ENCODE measurements around the gene GPR45. TPM values are rescaled to one million over a fixed set of nuclear protein-coding genes. Genes with fewer than 3 reads are reported as not detected.

GPR45 gene
- total and polyA plus RNA-seq, 9 of the 15 experiments (the other 6 are each of a cell fraction or from before 2014, with no cell fraction given) = not detected

GRCh38 chr2:105241443-105241842 is at the start of gene GPR45 (continued):
- TF ChIP-seq, protein P1, sequence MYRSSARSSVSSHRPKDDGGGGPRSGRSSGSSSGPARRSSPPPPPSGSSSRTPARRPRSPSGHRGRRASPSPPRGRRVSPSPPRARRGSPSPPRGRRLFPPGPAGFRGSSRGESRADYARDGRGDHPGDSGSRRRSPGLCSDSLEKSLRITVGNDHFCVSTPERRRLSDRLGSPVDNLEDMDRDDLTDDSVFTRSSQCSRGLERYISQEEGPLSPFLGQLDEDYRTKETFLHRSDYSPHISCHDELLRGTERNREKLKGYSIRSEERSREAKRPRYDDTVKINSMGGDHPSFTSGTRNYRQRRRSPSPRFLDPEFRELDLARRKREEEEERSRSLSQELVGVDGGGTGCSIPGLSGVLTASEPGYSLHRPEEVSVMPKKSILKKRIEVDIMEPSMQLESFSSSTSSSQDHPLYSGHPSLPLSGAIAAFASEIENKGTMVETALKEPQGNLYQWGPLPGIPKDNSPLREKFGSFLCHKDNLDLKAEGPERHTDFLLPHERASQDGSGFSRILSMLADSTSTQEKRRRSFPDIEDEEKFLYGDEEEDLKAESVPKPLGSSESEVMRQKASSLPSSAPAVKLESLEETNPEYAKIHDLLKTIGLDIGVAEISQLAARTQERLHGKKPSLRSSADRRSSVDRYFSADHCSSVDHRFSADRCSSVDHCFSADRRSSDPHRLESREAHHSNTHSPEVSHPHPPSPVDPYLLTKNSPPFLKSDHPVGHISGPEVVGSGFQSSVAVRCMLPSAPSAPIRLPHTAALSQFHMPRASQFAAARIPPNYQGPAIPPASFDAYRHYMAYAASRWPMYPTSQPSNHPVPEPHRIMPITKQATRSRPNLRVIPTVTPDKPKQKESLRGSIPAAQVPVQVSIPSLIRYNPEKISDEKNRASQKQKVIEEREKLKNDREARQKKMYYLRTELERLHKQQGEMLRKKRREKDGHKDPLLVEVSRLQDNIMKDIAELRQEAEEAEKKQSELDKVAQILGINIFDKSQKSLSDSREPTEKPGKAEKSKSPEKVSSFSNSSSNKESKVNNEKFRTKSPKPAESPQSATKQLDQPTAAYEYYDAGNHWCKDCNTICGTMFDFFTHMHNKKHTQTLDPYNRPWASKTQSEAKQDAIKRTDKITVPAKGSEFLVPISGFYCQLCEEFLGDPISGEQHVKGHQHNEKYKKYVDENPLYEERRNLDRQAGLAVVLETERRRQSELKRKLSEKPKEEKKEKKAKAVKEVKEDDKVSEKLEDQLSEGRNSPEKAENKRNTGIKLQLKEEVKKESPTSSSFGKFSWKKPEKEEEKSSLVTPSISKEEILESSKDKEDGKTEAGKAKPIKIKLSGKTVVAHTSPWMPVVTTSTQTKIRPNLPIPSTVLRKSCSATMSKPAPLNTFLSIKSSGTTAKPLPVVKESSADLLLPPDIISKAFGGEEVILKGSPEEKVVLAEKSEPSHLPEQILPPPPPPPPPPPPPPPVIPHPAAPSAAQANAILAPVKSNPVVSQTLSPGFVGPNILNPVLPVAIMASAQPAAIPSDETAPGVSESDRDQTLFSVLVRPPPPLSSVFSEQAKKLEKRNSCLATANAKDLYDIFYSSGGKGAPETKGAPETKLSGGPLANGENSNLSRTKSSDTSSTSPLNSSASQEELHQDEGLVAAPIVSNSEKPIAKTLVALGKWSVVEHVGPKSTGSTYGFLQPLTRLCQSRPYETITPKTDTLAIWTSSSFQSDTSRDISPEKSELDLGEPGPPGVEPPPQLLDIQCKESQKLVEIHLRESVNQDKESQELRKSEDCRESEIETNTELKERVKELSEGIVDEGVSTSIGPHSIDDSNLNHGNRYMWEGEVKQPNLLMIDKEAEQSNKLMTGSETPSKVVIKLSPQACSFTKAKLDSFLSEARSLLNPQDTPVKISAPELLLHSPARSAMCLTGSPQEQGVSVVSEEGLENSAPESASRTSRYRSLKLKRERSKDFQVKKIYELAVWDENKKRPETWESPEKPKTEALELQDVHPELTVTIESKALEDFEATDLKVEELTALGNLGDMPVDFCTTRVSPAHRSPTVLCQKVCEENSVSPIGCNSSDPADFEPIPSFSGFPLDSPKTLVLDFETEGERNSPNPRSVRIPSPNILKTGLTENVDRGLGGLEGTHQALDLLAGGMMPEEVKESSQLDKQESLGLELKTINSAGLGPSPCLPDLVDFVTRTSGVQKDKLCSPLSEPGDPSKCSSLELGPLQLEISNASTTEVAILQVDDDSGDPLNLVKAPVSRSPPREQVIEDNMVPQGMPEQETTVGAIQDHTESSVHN (IDR thresholded peaks at IDR 0.05; ENCODE audit: borderline replicate concordance in 1 of 2, low read depth in 1 of 2) = no peak
- TF ChIP-seq TCF7 (IDR thresholded peaks at IDR 0.05; ENCODE audit: borderline replicate concordance) = no peak
- TF ChIP-seq ZNF518B (CRISPR knock-in tag; IDR thresholded peaks at IDR 0.05) = no peak
- TF ChIP-seq, protein P2, sequence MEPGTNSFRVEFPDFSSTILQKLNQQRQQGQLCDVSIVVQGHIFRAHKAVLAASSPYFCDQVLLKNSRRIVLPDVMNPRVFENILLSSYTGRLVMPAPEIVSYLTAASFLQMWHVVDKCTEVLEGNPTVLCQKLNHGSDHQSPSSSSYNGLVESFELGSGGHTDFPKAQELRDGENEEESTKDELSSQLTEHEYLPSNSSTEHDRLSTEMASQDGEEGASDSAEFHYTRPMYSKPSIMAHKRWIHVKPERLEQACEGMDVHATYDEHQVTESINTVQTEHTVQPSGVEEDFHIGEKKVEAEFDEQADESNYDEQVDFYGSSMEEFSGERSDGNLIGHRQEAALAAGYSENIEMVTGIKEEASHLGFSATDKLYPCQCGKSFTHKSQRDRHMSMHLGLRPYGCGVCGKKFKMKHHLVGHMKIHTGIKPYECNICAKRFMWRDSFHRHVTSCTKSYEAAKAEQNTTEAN (CRISPR knock-in tag; IDR thresholded peaks at IDR 0.05) = no peak
- TF ChIP-seq SMC3 (conservative IDR thresholded peaks at IDR 0.05; ENCODE audit: insufficient read depth, low read depth, low read length) = no peak
- no peak for TF ChIP-seq STAT5B (CRISPR knock-in tag; IDR thresholded peaks at IDR 0.05)
- TF ChIP-seq MTA1 (IDR thresholded peaks at IDR 0.05; ENCODE audit: borderline replicate concordance) = no peak
- TF ChIP-seq SLC30A9 (CRISPR knock-in tag; IDR thresholded peaks at IDR 0.05) = no peak

Data from K562 (cell line).